SU-DHL-6 (cell line): ENCODE results near the gene SP140.

ENCODE experiments used
- CTCF ChIP-seq: fragments of 200-600 bp; sonication (generic); IDR thresholded peaks from one replicate; pipeline ENCODE4 v1.5.1; 2017; ENCODE audit warnings: antibody characterized with exemption, mild to moderate bottlenecking, low read length, moderate library complexity; ENCODE audit not compliant: insufficient read depth, poor library complexity, severe bottlenecking
- EZH2phosphoT487 ChIP-seq: fragments of 200-600 bp; sonication (generic), shearing (Covaris generic); conservative IDR thresholded peaks from 2 replicates; pipeline ENCODE4 v1.6.1; 2018; ENCODE audit warnings: mild to moderate bottlenecking, antibody characterized with exemption, low read length, moderate library complexity, mixed read lengths

GRCh38 chr2:230181195-230181594, 44.3 kb upstream of the SP140 start:
- TF ChIP-seq CTCF (no peak), EZH2phosphoT487 (no peak)
